SJCRH30 (cell line): ENCODE results near the gene FMO2. TPM values are rescaled to one million over a fixed set of nuclear protein-coding genes. Genes with fewer than 3 reads are reported as not detected.

Source experiments
- DNase-seq, 2 experiments: peaks; one replicate each; pipeline ENCODE4 v3.0.0-alpha.2; 2015 to 2020
- H3K27ac ChIP-seq: fragments of 250-450 bp; sonication (Bioruptor Pico); 2 replicates; pipeline ENCODE4 v1.5.1; 2020; ENCODE audit warnings: mild to moderate bottlenecking, moderate library complexity
- H3K27me3 ChIP-seq: fragments of 250-450 bp; sonication (Bioruptor Pico); 2 replicates; pipeline ENCODE4 v1.5.1; 2020; ENCODE audit warnings: mild to moderate bottlenecking, moderate library complexity
- H3K36me3 ChIP-seq: fragments of 250-450 bp; sonication (Bioruptor Pico); 2 replicates; pipeline ENCODE4 v1.5.1; 2020; ENCODE audit warnings: mild to moderate bottlenecking, moderate library complexity
- H3K4me1 ChIP-seq: fragments of 250-450 bp; sonication (Bioruptor Pico); 2 replicates; pipeline ENCODE4 v1.5.1; 2020; ENCODE audit warnings: mild to moderate bottlenecking, moderate library complexity
- H3K4me3 ChIP-seq: fragments of 250-450 bp; sonication (Bioruptor Pico); 2 replicates; pipeline ENCODE4 v1.5.1; 2020; ENCODE audit warnings: mild to moderate bottlenecking, moderate library complexity
- H3K9me3 ChIP-seq: fragments of 250-450 bp; sonication (Bioruptor Pico); replicated peaks from 2 replicates; pipeline ENCODE4 v1.5.1; 2020; ENCODE audit warnings: mild to moderate bottlenecking, moderate library complexity
- total RNA-seq: library from RNA; depleted of rRNA; stranded (reverse); fragments of >200 nt; shearing (Covaris generic); gene quantifications from 2 replicates; pipeline ENCODE4 v1.2.3, GENCODE V29; 2014

FMO2 gene
- total RNA-seq, 1 experiment from 2014 or later: not detected

DNA sequence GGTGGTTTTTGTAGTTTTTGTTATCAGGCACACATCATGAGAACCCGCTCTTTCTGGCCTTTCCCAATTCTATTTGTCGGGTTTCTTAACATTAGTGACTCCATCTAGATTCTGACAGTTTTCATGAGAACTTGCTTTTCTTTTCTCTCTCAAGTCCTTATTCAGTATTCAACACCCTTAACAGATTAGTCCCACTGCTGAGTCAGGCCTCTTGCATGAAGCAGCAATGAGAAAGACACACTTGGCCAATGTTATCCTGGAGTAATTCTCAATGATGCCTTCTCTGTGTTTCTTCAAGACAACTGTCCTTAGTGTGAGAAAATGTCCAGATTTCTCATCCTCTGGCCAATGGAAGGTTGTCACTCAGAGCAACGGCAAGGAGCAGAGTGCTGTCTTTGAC, 11.3 kb downstream of the FMO2 start:
- Histone ChIP-seq H3K27me3 (no peaks in the 10 kb centered on the region), H3K27ac (no peak overlapping the region), H3K4me1 (no peaks in the 10 kb centered on the region), H3K36me3 (no peaks in the 10 kb centered on the region), H3K4me3 (no peak overlapping the region), H3K9me3 (no peaks in the 10 kb centered on the region)
- no peak for DNase-seq

DNA sequence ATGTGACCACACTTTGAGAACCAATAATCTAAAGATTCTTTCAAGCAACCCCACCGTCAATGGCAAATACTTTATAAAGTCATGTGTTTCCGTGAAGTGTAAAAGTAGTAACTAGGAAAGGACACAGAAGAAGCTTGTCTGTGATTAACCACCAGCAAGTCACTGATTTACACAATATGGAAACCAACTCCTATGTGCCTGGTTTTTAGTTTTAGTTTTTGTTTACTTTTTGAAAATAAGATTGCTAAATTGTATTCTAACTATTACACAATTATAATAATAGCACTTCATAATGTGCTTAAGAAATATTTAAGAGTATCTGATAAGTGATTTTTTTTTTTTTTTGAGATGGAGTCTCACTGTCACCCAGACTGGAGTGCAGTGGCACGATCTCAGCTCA, 13.0 kb downstream of the FMO2 start:
- Histone ChIP-seq H3K4me1 (no peaks in the 10 kb centered on the region), H3K36me3 (no peaks in the 10 kb centered on the region), H3K27me3 (no peaks in the 10 kb centered on the region), H3K4me3 (no peak overlapping the region), H3K9me3 (no peaks in the 10 kb centered on the region), H3K27ac (no peak overlapping the region)
- DNase-seq: no peak

DNA sequence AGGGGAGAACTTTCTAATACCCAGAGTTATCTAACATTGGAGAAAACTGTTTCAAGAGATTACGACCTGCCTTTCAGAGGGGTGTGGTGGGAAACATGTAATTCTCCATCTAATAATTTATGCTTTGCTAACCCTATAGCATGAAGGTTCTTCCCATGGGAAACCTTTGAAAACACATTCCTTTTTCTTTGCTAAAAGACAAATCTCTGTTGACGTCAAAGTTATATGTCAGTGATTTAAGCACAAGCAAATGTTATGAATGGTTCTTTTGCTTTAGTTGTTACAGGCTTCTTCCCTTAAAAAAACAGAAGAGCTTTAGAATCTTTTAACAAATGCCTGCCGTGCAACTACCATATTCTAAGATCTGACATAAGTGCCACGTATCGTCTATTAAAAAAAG, 19.2 kb downstream of the FMO2 start:
- H3K27ac ChIP-seq: no peak overlapping the region
- no peaks in the 10 kb centered on the region for H3K27me3 ChIP-seq
- no peaks in the 10 kb centered on the region for H3K4me1 ChIP-seq
- DNase-seq: no peak
- no peaks in the 10 kb centered on the region for H3K9me3 ChIP-seq
- H3K4me3 ChIP-seq: no peak overlapping the region
- H3K36me3 ChIP-seq: no peaks in the 10 kb centered on the region

DNA sequence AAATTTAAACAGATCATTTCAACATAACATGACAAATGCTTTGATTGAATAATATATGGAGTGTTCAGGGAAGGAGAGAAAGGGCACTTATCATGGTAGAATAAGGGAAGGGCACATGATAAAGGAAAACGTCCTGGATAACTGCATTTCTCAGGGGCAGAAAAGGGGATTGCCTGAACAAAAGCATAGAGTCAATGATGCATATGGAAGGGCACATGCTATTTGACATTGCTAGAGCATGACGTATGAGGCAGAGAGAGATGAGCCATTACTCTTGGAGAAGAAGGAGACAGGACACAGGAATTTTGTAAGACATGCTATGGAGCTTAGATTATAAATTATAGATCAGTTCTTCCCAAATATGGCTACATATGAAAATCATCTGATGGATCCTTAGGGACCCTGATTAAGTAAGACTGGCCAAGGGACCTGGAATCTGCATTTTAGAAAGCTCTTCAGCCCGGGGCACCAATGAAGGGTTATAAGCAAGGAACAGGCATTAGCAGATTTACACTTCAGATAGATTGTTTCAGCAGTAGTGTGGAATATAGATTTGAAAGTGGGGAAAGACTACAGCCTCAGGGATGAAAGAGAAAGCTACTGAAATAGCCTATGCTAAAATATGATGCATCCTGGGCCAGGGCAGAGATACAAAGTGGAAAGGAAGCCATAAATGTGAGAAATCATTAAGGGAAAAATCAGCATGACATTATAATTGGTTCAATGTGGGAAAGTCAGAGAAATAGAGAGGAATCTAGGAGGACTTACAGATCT, 21.3 kb downstream of the FMO2 start:
- Histone ChIP-seq H3K36me3 (no peaks in the 10 kb centered on the region), H3K4me3 (no peak overlapping the region), H3K27ac (no peak overlapping the region), H3K4me1 (no peaks in the 10 kb centered on the region), H3K9me3 (no peaks in the 10 kb centered on the region), H3K27me3 (no peaks in the 10 kb centered on the region)
- DNase-seq: no peak

DNA sequence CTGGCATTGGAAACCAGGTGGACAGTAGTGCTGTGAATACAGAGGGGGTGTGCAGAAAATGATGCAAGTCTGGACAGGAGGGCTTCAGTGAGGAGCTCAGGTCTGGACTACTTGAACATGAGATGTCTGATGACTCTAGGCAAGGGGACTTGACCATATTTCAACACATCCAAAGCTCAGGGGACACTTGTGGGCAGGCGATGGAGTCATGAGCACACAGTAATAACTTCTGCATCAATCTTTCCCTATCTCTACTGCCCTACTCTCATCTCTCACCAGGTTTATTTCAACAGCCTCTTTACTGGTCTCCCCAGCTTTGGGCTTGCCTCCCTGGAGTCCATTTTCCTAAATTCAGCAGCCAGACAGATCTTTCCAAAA, 21.9 kb downstream of the FMO2 start:
- no peak for DNase-seq
- Histone ChIP-seq H3K4me1 (no peaks in the 10 kb centered on the region), H3K36me3 (no peaks in the 10 kb centered on the region), H3K4me3 (no peak overlapping the region), H3K9me3 (no peaks in the 10 kb centered on the region), H3K27me3 (no peaks in the 10 kb centered on the region), H3K27ac (no peak overlapping the region)

DNA sequence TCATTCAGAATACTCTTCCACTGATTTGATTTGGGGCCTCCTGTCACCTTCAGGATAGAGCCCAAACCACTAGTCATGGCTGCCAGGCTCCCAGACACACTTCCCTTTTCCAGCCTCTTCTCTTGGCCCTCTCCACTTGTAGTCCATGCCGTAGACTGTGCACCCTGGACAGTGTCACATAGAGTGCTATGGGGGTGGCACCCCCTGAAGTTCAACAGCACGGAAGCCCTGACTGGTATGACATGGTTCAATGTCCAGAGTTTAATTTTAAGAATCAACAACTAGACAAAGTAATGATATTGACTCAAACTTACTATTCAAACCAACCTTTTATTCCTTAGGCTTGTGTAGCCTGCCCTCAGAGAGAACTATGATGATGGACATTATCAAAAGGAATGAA, 22.3 kb downstream of the FMO2 start:
- Histone ChIP-seq H3K27me3 (no peaks in the 10 kb centered on the region), H3K9me3 (no peaks in the 10 kb centered on the region), H3K36me3 (no peaks in the 10 kb centered on the region), H3K4me1 (no peaks in the 10 kb centered on the region), H3K27ac (no peak overlapping the region), H3K4me3 (no peak overlapping the region)
- no peak for DNase-seq

DNA sequence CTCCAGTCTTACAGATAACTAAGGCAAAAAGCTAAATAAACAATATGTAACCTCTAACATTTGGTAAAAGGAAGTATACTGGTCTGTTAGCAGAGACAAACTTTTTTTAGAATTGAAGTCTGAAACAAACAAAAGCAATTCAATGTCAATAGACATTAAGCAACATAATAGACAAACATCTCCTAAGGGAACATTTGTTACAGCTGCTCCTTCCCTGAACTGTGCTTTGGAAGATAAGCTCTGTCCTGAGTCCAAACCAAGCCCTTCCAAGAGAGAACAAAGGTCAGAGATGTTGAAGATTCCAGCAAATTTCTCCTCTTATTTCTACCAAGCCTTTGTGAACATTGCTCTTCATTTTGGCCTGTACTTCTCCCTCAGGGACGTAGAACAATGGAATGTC, 25.3 kb downstream of the FMO2 start:
- H3K27me3 ChIP-seq: no peaks in the 10 kb centered on the region
- no peak for DNase-seq
- H3K27ac ChIP-seq: no peak overlapping the region
- H3K36me3 ChIP-seq: no peaks in the 10 kb centered on the region
- no peak overlapping the region for H3K4me3 ChIP-seq
- no peaks in the 10 kb centered on the region for H3K4me1 ChIP-seq
- no peaks in the 10 kb centered on the region for H3K9me3 ChIP-seq

DNA sequence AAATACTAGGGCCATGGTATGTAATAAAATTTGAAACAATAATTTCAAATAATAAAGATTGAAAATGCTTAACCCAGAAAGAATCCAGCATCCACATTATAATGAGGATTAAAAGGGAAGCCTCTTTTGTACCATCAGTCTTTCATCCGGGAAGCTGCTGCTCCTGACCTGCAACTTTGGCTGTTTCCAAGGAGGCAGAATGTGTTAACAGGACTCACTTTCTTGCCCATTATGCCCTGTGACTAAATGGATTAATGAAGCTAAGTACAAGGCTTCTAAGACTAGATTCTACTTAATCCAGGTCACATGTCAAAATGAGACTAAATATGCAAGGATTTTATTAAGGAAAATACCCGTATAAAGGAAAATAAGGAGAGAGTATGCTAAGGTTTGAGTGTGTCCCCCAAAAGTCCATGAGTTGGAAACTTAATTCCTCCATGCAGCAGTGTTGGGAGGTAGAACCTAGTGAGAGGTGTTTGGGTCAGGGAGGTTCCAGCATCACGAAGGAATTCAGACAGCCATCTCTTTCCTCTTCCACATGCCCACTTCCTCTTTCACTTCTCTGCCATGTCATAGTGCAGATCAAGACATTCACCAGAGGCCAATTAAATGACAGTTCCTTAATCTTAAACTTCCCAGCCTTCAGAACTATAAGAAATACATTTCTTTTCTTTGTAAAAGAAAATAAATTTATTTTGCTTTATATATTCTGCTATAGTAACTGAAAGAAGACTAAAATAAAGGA, 27.7 kb downstream of the FMO2 start:
- Histone ChIP-seq H3K27ac (no peak overlapping the region), H3K4me1 (no peaks in the 10 kb centered on the region), H3K4me3 (no peak overlapping the region), H3K9me3 (no peaks in the 10 kb centered on the region), H3K36me3 (no peaks in the 10 kb centered on the region), H3K27me3 (no peaks in the 10 kb centered on the region)
- DNase-seq: no peak

DNA sequence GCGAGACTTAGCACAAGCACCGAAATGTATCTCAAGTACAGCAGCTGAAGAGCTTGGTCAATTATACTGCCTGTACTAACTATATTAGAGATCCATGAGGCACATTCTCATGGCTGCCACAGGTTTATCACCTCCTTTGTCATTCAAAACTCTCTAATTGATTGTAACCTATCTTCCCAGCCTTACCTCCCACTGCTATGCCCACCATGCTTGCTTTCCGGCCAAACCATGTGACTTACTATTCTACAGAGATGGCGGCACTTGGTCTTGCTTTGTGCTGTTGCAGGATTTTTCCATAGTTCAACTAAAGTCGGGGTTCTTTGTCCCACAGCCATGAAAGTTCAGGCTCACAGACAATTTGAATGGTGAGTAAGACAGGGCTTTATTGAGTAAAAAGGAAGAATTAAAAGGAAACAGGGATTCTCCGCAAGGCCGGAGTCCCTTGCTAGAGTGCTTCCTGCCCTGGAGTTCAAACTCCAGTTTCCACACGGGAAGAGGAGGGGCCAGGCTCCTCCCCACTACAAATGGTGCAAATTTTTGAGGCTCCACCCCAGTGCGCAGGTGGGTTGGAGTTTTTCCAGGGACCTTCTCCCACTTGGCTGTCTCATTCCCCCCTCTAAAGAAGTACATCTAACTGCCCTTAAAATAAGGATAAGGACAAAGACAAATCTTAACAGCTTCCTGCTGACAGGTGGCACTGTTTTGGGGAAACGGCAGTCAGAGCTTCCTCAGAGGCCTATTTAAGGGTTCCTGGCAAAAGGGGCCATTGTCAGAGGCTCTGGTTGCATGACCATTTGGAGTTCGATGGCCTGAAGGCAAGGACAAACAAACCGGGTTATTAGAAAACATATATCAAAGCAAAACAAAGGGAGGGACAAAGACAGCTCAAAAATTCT, 28.7 kb downstream of the FMO2 start:
- Histone ChIP-seq H3K4me1 (no peaks in the 10 kb centered on the region), H3K9me3 (no peaks in the 10 kb centered on the region), H3K27me3 (no peaks in the 10 kb centered on the region), H3K36me3 (no peaks in the 10 kb centered on the region), H3K4me3 (no peak overlapping the region), H3K27ac (no peak overlapping the region)
- DNase-seq: peak in 1 of 2 experiments; percentile 32

DNA sequence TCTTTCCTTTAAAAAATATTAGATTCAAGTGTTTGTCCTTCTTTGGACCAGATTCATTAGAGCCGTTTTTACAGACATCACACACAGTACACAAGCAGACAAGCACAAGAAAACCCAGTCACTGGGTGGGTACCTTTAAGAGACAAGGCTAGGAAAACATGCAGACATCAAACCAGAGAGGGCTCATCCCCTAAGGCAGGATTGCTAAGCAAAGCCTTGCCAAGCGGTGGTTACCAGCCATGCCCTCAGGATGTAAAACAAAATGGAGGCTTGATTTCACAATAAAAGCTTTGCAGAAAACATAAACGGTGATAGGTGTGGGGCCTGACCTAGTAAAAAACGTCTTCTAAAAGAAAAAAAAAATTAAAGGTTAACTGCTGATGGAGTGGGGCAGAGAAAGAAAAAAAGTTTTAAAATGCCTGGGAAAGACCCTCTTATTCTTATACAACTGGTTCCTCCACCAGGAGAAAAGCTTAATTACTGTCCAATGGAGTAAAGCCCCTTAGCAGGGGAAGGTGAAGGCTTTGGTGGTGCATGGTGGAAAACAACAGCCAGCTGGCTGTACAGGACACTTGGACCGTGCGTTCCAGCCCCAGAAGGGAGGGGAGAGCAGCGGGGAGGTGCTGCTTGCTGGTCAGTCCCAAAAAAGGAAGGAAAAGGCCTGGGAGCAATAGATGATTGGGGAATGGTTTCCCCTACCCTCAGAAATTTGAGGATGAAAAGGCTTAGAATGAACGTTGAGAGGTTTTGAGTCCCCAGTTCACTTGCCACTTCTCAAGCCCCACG, 32.8 kb downstream of the FMO2 start:
- no peak for DNase-seq
- Histone ChIP-seq H3K9me3 (no peaks in the 10 kb centered on the region), H3K4me1 (0 out of 2 replicates have a peak, but pooled peaks cover 9% of the 10 kb centered on the region), H3K27ac (no peak overlapping the region), H3K4me3 (no peak overlapping the region), H3K27me3 (no peaks in the 10 kb centered on the region), H3K36me3 (no peaks in the 10 kb centered on the region)

DNA sequence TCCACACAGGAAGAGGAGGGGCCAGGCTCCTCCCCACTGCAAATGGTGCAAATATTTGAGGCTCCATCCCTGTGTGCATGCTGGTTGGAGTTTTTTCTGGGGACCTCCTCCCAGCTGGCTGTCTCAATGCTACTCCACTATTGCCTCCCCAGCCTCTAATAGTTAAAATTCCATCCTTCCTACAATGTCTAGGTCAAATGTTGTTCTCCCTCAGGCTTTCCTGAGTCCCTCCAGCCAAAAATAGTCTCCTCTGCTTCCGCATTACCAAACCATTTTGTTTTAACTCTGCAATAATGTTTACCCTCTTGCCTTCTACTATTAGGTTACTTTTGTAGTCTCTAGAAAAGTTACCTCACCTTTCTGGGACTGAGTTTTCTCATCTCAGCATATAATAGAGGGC, 33.6 kb downstream of the FMO2 start:
- Histone ChIP-seq H3K36me3 (no peaks in the 10 kb centered on the region), H3K9me3 (no peaks in the 10 kb centered on the region), H3K27me3 (no peaks in the 10 kb centered on the region), H3K4me1 (0 out of 2 replicates have a peak, but pooled peaks cover 15% of the 10 kb centered on the region), H3K27ac (no peak overlapping the region), H3K4me3 (no peak overlapping the region)
- DNase-seq: no peak

DNA sequence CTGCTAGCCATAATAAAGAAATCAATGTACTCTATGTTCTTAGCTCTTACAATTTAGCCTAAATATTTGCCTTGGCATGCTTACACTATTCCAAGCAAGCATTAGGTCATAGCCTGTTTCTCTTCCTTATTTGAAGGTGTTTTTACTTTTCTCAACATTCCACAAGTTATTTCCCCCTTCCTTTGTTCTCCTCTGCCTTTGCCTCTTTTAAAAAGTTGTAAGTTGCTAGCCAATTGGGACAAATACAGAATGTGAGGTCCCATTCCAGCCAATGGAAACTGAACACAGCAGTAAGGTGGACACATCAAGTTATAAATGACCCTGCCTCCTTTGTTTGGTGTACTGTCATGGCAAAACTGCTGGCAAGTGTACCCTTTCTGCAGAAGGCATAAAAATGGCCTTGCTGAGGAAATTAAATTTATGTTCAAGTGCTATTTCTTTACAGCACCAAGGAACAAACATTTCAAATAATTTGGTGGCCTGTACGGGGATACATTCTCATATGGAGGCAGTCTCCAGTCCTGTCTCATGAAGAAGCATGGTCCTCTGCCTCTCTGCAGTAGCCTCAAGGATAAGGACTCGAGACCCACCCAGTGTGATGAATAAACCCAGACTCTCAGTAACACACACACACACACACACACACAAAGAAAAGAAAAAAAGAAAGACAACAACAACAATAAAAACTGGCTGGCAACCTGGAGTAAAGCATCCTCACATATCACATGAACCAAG, 34.4 kb downstream of the FMO2 start:
- Histone ChIP-seq H3K27ac (no peak overlapping the region), H3K9me3 (no peaks in the 10 kb centered on the region), H3K36me3 (no peaks in the 10 kb centered on the region), H3K4me1 (0 out of 2 replicates have a peak, but pooled peaks cover 15% of the 10 kb centered on the region), H3K4me3 (no peak overlapping the region), H3K27me3 (no peaks in the 10 kb centered on the region)
- no peak for DNase-seq

DNA sequence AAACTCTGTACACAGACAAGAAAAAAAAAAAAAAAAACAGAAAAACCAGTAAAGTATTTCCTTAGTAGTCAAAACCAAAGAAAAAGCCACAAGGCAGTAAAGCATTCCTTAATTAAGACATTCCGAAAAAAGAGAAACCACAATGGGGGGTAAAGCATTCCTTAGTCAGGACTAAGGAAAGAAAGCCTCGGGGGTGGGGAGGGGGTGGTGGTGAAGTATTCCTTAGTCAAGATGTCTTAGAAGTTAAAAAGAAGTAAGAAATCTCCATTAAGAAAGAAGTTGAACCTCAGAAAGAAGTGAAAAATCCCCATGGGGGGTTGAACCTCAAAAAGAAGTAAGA, 35.0 kb downstream of the FMO2 start:
- H3K4me3 ChIP-seq: peak overlapping the region; percentile 52
- H3K27ac ChIP-seq: peak overlapping the region; percentile 17; the same call in 1 of the 2 replicates
- DNase-seq: peak in 1 of 2 experiments; percentile 22
- H3K9me3 ChIP-seq: no peaks in the 10 kb centered on the region
- no peaks in the 10 kb centered on the region for H3K36me3 ChIP-seq
- H3K4me1 ChIP-seq: 0 out of 2 replicates have a peak, but pooled peaks cover 15% of the 10 kb centered on the region
- H3K27me3 ChIP-seq: no peaks in the 10 kb centered on the region
